Activated B cell treated with CpG ODN at 0.5 μM for 24 hours (primary cell): Measurements from ENCODE around the gene GIT2. TPM values are rescaled to one million over a fixed set of nuclear protein-coding genes. Genes with fewer than 3 reads are reported as not detected.
"Not testable (repeated sequence)": the region's sequence is repeated elsewhere in the genome, so short reads cannot be mapped to it uniquely, and the experiment has no call there.

ENCODE experiments used
- ATAC-seq: fragments of 200-7000 bp; cut with Tn5 transposase; one replicate; pipeline ENCODE4 v1.10.0; 2021; ENCODE audit warnings: low read depth, mild to moderate bottlenecking, moderate library complexity
- CTCF ChIA-PET: fragments of 350-600 bp; sonication (Branson Sonifier 250); formaldehyde crosslinking; loops from one replicate; lab custom pipeline; 2021; ENCODE audit warnings: antibody characterized with exemption; lab: Charles Lee
- POLR2A ChIA-PET: fragments of 350-600 bp; sonication (Branson Sonifier 250); formaldehyde crosslinking; loops from one replicate; lab custom pipeline; 2021; ENCODE audit warnings: antibody characterized with exemption; lab: Charles Lee
- DNase-seq: peaks from one replicate; pipeline ENCODE4 v3.0.0; 2022
- H3K27ac Mint-ChIP-seq: one replicate; pipeline ENCODE4 v1.8.0; 2020; ENCODE audit warnings: mixed read lengths
- H3K27me3 Mint-ChIP-seq: one replicate; pipeline ENCODE4 v1.8.0; 2021; ENCODE audit warnings: mixed read lengths
- H3K36me3 Mint-ChIP-seq: one replicate; pipeline ENCODE4 v1.8.0; 2021; ENCODE audit warnings: low read depth, mixed read lengths
- H3K4me1 Mint-ChIP-seq: one replicate; pipeline ENCODE4 v1.8.0; 2021; ENCODE audit warnings: mixed read lengths
- H3K4me3 Mint-ChIP-seq: one replicate; pipeline ENCODE4 v1.8.0; 2020; ENCODE audit warnings: mild to moderate bottlenecking, mixed read lengths
- H3K9me3 Mint-ChIP-seq: one replicate; pipeline ENCODE4 v1.8.0; 2020; ENCODE audit warnings: mixed read lengths
- intact Hi-C: fragments of 100-400 bp; cut with micrococcal nuclease; formaldehyde crosslinking; loops from one replicate; pipeline ENCODE4 v1.15.1; 2024
- total RNA-seq: library from RNA; stranded (reverse); gene quantifications from 2 replicates; pipeline ENCODE4 v1.2.3, GENCODE V29; 2022
- TF ChIP-seq, protein P1 (sequence below): fragments of 200-600 bp; IDR thresholded peaks from one replicate; pipeline ENCODE4 v1.8.0; 2022; ENCODE audit warnings: antibody characterized with exemption, mild to moderate bottlenecking

The GIT2 gene
- total RNA-seq, 1 donor from 2014 or later, result 107 TPM

GRCh38 chr12:109932878-109933503 lies 63.2 kb downstream of the GIT2 start:
- TF ChIP-seq, protein P1, sequence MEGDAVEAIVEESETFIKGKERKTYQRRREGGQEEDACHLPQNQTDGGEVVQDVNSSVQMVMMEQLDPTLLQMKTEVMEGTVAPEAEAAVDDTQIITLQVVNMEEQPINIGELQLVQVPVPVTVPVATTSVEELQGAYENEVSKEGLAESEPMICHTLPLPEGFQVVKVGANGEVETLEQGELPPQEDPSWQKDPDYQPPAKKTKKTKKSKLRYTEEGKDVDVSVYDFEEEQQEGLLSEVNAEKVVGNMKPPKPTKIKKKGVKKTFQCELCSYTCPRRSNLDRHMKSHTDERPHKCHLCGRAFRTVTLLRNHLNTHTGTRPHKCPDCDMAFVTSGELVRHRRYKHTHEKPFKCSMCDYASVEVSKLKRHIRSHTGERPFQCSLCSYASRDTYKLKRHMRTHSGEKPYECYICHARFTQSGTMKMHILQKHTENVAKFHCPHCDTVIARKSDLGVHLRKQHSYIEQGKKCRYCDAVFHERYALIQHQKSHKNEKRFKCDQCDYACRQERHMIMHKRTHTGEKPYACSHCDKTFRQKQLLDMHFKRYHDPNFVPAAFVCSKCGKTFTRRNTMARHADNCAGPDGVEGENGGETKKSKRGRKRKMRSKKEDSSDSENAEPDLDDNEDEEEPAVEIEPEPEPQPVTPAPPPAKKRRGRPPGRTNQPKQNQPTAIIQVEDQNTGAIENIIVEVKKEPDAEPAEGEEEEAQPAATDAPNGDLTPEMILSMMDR, result no peak
- ChIA-PET CTCF (no interaction called here), POLR2A (no interaction called here)
- intact Hi-C loops, result no loop called here
- ATAC-seq (no peak), DNase-seq (no peak)
- H3K9me3 Mint-ChIP-seq, result no peaks in the 10 kb centered on the region
- H3K4me1 Mint-ChIP-seq, result no peaks in the 10 kb centered on the region
- H3K36me3 Mint-ChIP-seq, result peaks cover 82% of the 10 kb centered on the region
- H3K27me3 Mint-ChIP-seq, result no peaks in the 10 kb centered on the region
- H3K27ac Mint-ChIP-seq, result no peak overlapping the region
- H3K4me3 Mint-ChIP-seq, result no peak overlapping the region

DNA sequence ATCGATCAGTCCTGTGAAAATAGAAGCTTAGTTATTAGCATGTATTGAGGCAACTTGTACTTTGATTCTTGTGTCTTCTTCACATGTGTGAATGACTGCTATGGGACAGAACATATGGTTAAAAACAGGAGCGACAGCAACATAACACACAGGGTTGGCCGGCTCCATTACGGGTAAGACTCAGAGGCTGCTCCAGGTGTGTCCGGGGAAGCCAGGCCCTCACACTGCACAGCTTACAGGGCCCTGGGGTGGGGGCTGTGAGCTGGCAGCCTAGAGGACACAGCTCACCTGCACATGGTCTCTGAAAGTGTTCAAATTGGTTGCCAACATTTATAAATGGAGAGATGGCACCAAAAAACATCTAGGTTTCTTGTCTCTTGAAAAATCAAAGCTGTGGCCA lies 65.0 kb downstream of the GIT2 start:
- ATAC-seq, result no peak
- TF ChIP-seq, protein P1, result no peak
- H3K27me3 Mint-ChIP-seq, result no peaks in the 10 kb centered on the region
- ChIA-PET CTCF (no interaction called here), POLR2A (no interaction called here)
- no peak overlapping the region for H3K27ac Mint-ChIP-seq
- no peak overlapping the region for H3K4me3 Mint-ChIP-seq
- H3K36me3 Mint-ChIP-seq, result peaks cover 68% of the 10 kb centered on the region
- no peak for DNase-seq
- H3K9me3 Mint-ChIP-seq, result no peaks in the 10 kb centered on the region
- no peaks in the 10 kb centered on the region for H3K4me1 Mint-ChIP-seq
- intact Hi-C loops, result no loop called here

GRCh38 chr12:109930028-109930800 lies 66.0 kb downstream of the GIT2 start:
- H3K27ac Mint-ChIP-seq, result no peak overlapping the region
- TF ChIP-seq, protein P1, result no peak
- no peak for ATAC-seq
- POLR2A ChIA-PET, result no interaction called here
- no peak overlapping the region for H3K4me3 Mint-ChIP-seq
- no peak for DNase-seq
- H3K4me1 Mint-ChIP-seq, result no peaks in the 10 kb centered on the region
- H3K9me3 Mint-ChIP-seq, result no peaks in the 10 kb centered on the region
- CTCF ChIA-PET, result no interaction called here
- intact Hi-C loops, result no loop called here
- peaks cover 60% of the 10 kb centered on the region for H3K36me3 Mint-ChIP-seq
- no peaks in the 10 kb centered on the region for H3K27me3 Mint-ChIP-seq

DNA sequence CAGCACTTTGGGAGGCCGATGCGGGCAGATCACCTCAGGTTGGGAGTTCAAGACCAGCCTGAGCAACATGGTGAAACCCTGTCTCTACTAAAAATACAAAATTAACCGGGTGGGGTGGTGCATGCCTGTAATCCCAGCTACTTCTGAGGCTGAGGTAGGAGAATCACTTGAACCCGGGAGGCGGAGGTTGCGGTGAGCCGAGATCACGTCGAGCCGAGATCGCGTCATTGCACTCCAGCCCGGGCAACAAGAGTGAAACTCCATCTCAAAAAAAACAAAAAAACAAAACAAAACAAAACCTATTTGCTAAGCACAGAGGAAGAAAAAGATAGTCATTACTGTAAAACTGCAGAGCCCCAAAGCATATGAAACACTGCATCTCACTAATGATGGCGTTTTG lies 66.8 kb downstream of the GIT2 start:
- POLR2A ChIA-PET, H3K4me1 Mint-ChIP-seq, DNase-seq, H3K9me3 Mint-ChIP-seq, H3K27ac Mint-ChIP-seq, H3K27me3 Mint-ChIP-seq, H3K4me3 Mint-ChIP-seq, ATAC-seq, intact Hi-C loops: not testable (repeated sequence)
- CTCF ChIA-PET, result interaction anchor here (2.5 kb wide), 1 partner anchor 76 kb away, joined by 18 read pairs; no protein-coding TSS in a partner anchor
- peaks cover 60% of the 10 kb centered on the region for H3K36me3 Mint-ChIP-seq

DNA sequence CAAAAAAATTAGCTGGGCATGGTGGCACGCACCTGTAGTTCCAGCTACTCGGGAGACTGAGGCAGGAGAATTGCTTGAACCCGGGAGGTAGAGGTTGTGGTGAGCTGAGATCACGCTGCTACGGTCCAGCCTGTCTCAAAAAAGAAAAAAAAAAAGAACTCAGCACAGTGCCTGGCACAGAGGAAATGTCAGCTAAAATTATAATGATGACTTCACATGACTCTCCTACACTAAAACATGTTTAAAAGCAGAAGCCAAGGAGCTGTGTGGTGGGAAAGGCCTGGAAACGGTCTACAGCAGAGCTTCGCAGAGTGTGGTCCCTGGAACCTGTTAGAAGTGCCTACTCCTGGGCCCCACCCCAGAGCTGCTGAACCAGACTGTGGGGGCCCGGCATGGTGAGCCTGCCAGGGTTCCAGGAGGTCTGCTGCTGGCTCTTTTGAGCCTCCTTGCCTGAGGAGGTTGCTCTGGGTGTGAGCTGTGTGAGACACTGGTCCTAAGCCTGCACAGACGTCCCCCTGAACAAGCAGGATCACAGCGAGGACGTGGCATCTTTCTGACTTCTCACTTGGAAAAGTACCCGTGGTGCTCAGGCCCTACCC lies 68.0 kb downstream of the GIT2 start:
- DNase-seq (no peak), ATAC-seq (no peak)
- TF ChIP-seq, protein P1, result no peak
- Mint-ChIP-seq H3K4me3 (no peak overlapping the region), H3K27me3 (no peaks in the 10 kb centered on the region), H3K9me3 (no peaks in the 10 kb centered on the region), H3K4me1 (peaks cover 13% of the 10 kb centered on the region), H3K36me3 (peaks cover 51% of the 10 kb centered on the region), H3K27ac (no peak overlapping the region)
- intact Hi-C loops, result no loop called here
- CTCF ChIA-PET, result interaction anchor here (2.5 kb wide), 1 partner anchor 74 kb away, joined by 18 read pairs; no protein-coding TSS in a partner anchor
- POLR2A ChIA-PET, result interaction anchor here (0.9 to 1.2 kb wide), 2 partner anchors 75 to 83 kb away, joined by 3 to 4 read pairs; no protein-coding TSS in a partner anchor
